NCI-H1930 (cell line): Measurements from ENCODE around the gene MPPED1.
A peak's percentile ranks its signal among the peaks of the same experiment; 100 is the strongest.

Source experiments
- DNase-seq, 2 experiments: peaks; one replicate each; lab custom pipeline; 2025; lab: John Stamatoyannopoulos, UW

The MPPED1 gene

DNA sequence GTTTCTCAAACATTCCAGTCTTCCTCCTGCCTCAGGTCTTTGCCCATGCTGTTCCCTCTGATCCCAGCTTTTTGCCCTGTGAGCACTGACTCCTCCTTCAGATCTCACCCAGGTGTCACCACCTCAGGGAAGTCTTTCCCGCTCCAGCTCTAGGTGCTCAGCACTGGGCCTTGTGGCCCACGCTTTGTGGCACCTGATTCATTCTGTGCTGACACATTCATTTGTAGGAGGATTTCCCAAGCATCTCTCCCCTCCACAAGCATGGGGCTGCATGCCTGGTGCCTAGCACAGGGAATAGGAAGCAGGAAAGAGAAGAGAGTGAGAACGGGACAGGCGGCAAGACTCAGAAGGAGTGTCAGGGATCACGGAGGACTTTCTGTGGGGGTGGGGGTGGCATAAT lies 17.6 kb downstream of the MPPED1 start:
- DNase-seq: no peak

- no peak for DNase-seq
Observed at GRCh38 chr22:43431808-43432554, 20.2 kb downstream of the MPPED1 start.

GRCh38 chr22:43432883-43433415 lies 21.1 kb downstream of the MPPED1 start:
- no peak for DNase-seq

- no peak for DNase-seq
Observed at GRCh38 chr22:43433451-43434274, 21.8 kb downstream of the MPPED1 start.

DNA sequence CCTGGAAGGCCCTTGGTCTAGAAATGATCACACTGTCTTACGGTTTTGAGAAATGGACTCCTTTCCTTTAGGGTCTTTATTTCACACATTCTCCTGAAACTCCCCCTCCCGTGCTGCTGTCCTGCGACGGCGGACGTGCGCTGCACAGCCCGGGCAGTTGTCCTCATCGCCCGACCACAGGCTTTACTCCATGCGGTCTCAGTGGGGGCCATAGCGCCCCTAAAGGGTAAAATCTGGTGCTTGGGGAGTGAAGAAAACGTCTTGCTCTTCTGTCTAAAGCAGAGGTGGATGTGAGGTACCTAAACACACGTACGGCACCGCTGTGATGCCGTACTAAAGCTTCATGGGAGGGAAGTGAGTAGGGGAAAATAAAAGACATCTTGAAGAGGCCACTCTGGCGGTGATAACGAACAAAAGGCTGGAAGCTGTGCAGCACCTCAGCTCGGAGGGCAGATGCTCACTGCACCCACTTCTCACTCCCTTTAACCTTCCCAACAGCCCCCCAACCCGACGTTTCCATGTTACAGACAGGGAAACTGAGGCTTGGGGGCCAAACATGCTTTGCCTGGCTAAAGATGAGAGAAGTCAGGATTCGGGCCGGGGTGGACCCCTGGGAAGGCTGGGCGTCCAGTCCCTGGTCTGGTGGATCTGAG lies 22.6 kb downstream of the MPPED1 start:
- DNase-seq: no peak

DNA sequence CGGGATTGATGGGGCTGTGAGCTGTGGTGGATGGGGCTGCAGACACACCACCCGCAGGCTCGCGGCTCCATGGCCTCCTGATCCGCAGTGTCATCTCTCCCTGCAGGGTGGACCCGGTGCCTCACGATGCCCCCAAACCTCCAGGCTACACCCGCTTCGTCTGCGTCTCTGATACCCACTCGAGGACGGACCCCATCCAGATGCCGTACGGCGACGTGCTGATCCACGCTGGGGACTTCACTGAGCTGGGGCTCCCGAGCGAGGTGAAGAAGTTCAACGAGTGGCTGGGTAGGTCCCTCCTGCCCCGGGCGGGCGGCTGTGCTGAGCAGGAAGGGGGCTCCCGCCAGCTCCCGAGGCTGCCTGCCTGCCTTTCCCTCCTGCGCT lies 23.1 kb downstream of the MPPED1 start:
- no peak for DNase-seq

- no peak for DNase-seq
Observed at GRCh38 chr22:43435851-43436811, 24.3 kb downstream of the MPPED1 start.

- DNase-seq: no peak
Observed at GRCh38 chr22:43436868-43437267, 25.1 kb downstream of the MPPED1 start.

GRCh38 chr22:43437871-43438475 lies 26.2 kb downstream of the MPPED1 start:
- DNase-seq: no peak

DNA sequence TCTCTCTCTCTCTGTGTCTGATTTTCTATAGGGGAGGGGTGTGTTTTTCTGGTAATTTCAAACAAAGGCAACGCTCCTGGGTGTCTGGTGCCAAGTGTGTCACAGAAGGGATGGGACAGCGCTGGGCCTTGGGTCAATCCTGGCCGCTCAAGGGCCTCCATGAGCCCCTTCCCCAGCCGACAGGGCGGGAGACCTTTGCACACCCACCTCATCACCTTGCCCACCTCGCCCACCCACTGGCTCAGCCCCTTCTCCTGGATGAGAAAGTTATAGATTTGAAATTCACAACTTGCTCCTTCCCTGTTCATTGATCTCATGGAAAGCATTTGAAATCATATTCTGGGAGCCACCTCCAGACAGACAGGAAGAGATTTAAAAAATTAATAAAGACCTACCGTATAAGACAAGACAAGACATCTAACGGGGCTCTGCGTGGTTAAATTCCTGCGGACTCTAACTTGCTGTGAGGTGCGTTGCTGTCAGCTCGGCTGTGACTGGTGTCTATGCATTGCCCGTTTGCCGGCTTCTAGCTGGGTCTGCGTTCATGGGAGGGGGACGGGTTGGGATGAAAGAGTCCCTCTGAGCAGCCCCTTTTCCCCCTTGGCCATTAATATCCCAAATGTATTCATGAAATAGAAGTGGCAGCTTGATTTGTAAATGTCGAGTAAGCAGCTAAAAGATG lies 27.0 kb downstream of the MPPED1 start:
- DNase-seq: no peak

DNA sequence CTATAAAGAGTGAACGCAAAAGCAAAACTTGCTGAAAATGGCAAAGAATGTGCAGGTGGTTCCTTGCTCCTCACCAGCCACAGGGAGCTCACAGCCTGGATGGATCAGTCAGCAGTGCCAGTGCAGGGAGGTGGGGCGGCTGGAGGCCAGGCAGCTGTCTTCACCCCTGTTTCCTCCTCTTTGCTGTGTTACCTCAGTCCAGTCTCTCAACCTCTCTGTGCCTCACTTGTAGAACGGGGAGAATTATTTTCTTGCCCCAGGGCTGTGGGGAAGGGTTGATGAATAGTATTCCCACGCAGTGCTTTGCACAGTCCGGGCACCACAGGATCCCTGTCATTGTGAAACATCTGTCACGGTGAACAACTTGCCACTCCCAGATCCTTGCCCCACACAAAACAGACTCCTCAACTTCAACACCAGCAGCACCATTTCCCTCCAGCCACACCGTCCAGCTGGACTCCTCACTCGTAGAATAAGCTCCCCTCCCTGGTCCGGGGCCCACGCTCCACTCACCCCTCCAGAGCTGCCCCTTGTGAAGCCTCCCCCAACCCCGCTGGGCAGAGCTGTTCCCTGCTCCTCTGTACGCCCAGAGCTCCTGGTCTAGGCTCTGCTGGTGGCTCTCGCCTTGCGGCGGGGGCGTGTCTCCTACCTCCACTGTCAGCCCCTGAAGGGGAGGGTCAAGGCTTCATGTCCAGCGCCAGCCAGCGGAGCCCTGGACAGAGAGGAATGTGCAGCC lies 27.7 kb downstream of the MPPED1 start:
- DNase-seq: no peak

GRCh38 chr22:43440104-43440387 lies 28.2 kb downstream of the MPPED1 start:
- DNase-seq: no peak

DNA sequence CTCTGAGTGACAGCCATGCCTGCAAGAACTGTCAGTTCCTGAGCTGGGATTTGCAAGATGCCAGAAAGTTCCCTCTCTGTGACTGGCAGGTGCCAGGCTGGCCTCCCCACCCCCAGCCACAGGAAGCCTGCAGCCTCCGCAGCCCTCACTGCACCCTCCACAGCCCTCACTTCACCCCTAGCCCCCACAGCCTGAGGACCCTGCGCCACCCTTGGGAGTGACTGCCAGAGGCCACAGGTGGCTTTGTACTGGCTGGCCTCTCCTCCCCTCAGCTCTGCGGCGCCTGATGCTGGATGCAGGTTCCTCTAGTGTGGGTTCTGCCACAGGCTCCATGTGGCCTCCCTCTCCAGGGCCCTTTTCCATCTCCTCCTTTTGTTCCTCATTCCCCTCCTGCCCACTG lies 28.7 kb downstream of the MPPED1 start:
- no peak for DNase-seq

DNA sequence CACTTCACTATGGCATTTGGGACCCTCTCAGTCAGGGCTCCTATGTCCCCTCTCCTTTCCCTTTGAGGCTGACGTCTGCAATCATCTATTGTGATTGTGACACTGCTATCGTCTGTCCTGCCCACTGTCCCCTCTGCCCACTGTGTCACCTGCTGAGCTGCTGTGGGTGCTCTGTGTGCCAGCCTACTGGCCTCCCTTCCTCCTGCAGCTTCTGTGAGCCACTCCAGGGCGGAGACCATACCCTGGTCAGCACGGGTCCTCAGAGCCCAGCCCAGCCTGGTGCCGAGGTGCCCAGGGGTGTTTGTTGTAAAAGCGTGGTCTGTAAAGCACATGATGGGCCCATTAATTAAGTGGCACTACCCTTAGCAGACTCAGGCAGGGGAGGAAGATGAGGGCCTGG lies 29.4 kb downstream of the MPPED1 start:
- DNase-seq: no peak

- DNase-seq: no peak
Observed at GRCh38 chr22:43441751-43442150, 29.9 kb downstream of the MPPED1 start.

DNA sequence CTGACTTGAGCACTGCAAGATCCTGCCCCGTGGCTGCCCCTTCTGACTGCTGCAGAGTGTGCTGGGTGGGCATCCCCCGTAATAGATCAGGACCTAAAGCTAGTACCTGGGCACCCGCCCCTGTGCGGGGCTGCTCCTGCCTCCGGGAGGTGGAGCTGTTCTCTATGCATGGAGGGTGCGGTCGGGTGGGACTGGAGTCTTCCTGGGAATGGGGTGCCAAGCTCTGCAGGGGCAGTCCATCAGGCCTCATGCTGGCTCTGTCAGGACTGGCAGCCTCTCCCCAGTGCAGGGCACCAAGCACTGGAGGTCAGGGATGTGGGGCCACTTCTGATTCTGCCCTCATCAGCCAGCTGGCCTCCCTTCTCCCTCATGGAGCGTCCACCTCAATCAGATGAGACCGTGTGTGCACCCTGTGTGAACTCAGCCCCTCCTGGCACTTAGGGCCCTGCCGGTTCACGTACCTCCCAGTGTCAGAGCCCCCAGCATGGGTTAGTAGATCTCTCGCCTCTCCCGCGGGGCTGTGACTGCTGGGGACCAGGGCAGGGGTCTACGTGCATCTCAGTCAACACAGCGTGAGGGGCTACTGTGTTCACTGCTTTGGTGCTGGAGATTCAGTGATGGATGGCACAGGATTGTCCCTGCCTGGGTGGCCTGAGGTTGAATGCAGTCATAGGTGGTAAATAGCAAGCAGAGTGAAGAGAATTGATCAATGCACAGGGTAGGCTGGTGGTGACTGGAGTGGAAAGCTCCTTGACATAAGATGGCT lies 30.8 kb downstream of the MPPED1 start:
- no peak for DNase-seq

DNA sequence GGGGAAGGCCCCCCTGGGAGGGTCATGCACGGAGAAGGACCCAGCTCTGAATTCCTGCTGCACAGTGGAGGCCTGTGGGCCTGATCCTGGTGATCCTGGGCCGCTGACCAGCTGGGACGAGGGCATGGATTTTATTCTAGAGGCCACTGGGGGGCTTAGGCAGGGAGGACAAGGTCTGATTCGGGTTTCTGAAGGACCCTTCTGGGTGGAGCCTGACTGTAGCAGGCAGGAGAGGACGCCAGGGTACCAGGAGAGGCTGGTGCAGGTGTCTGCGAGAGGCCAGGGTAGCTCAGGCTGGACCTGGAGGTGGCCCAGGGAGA lies 31.3 kb downstream of the MPPED1 start:
- no peak for DNase-seq

- DNase-seq: no peak
Observed at GRCh38 chr22:43446037-43446803, 34.4 kb downstream of the MPPED1 start.

- peak; percentile 13 to 17 for DNase-seq
Observed at GRCh38 chr22:43446916-43447315, 35.1 kb downstream of the MPPED1 start.
